HAP-1 (cell line): Measurements from ENCODE around the gene PCYT1B.

ENCODE experiments used
- DNase-seq, 2 experiments: peaks; one replicate each; pipeline ENCODE4 v3.0.0-alpha.2; 2016 to 2020; ENCODE audit warnings: low spot score in 2 of 2
- H3K27me3 ChIP-seq: fragments of 250-450 bp; sonication (Bioruptor Pico); 2 replicates; pipeline ENCODE4 v1.5.1; 2020; ENCODE audit warnings: low read depth, mild to moderate bottlenecking, moderate library complexity
- H3K36me3 ChIP-seq: fragments of 250-450 bp; sonication (Bioruptor Pico); replicated peaks from 2 replicates; pipeline ENCODE4 v1.5.1; 2020; ENCODE audit warnings: mild to moderate bottlenecking
- H3K4me1 ChIP-seq: fragments of 250-450 bp; sonication (Bioruptor Pico); 2 replicates; pipeline ENCODE4 v1.5.1; 2020; ENCODE audit warnings: mild to moderate bottlenecking
- H3K4me3 ChIP-seq: fragments of 250-450 bp; sonication (Bioruptor Pico); 2 replicates; pipeline ENCODE4 v1.5.1; 2020; ENCODE audit warnings: mild to moderate bottlenecking, moderate library complexity
- H3K9me3 ChIP-seq: fragments of 250-450 bp; sonication (Bioruptor Pico); 2 replicates; pipeline ENCODE4 v1.5.1; 2020; ENCODE audit warnings: mild to moderate bottlenecking, moderate library complexity
- in situ Hi-C: fragments of 300-500 bp; cut with MboI; formaldehyde crosslinking; loops from 3 replicates; pipeline ENCODE4 v1.14.3; 2020; ENCODE audit warnings: low sequenced_read_pairs, inconsistent platforms, mixed read lengths

PCYT1B gene

GRCh38 chrX:24647257-24648058, at the start of gene PCYT1B:
TSS of gene PCYT1B (minus strand) at chrX:24647347. CDS start at chrX:24647105, 242 bp downstream.
- no peaks in the 10 kb centered on the region for H3K9me3 ChIP-seq
- in situ Hi-C loops: no loop called here
- H3K4me3 ChIP-seq: peak within 1 kb of the TSS; percentile 16
- DNase-seq: peak; percentile 95
- no peaks in the 10 kb centered on the region for H3K27me3 ChIP-seq
- H3K36me3 ChIP-seq: no peaks in the 10 kb centered on the region
- H3K4me1 ChIP-seq: peaks cover 20% of the 10 kb centered on the region

- Histone ChIP-seq H3K4me1 (peaks cover 34% of the 10 kb centered on the region), H3K4me3 (no peak overlapping the region), H3K27me3 (no peaks in the 10 kb centered on the region), H3K9me3 (no peaks in the 10 kb centered on the region), H3K36me3 (peaks cover 36% of the 10 kb centered on the region)
- in situ Hi-C loops: no loop called here
- no peak for DNase-seq
Measured at GRCh38 chrX:24696294-24696693, 49.1 kb upstream of the PCYT1B start.

- no peak for DNase-seq
- Histone ChIP-seq H3K4me3 (peak overlapping the region; percentile 93), H3K4me1 (peaks cover 34% of the 10 kb centered on the region), H3K27me3 (no peaks in the 10 kb centered on the region), H3K36me3 (peaks cover 22% of the 10 kb centered on the region), H3K9me3 (no peaks in the 10 kb centered on the region)
- in situ Hi-C loops: no loop called here
Measured at GRCh38 chrX:24694825-24695224, 47.7 kb upstream of the PCYT1B start.

- Histone ChIP-seq H3K36me3 (peaks cover 10% of the 10 kb centered on the region), H3K27me3 (no peaks in the 10 kb centered on the region), H3K4me1 (peaks cover 34% of the 10 kb centered on the region), H3K9me3 (no peaks in the 10 kb centered on the region), H3K4me3 (peak within 1 kb of the TSS; percentile 93)
- peak; percentile 98 to 99 for DNase-seq
- in situ Hi-C loops: no loop called here
Measured at GRCh38 chrX:24693453-24694202, 46.5 kb upstream of the PCYT1B start, which contains the start of gene POLA1. TSS of gene POLA1 (plus strand) at chrX:24693918. CDS start at chrX:24693962, 44 bp downstream.

GRCh38 chrX:24692305-24692704, 45.2 kb upstream of the PCYT1B start:
- peaks cover 10% of the 10 kb centered on the region for H3K36me3 ChIP-seq
- no peak overlapping the region for H3K4me3 ChIP-seq
- no peaks in the 10 kb centered on the region for H3K9me3 ChIP-seq
- in situ Hi-C loops: no loop called here
- H3K27me3 ChIP-seq: no peaks in the 10 kb centered on the region
- H3K4me1 ChIP-seq: peaks cover 31% of the 10 kb centered on the region
- no peak for DNase-seq

GRCh38 chrX:24684048-24684447, 36.9 kb upstream of the PCYT1B start:
- DNase-seq: no peak
- in situ Hi-C loops: no loop called here
- peaks cover 7% of the 10 kb centered on the region for H3K4me1 ChIP-seq
- no peaks in the 10 kb centered on the region for H3K9me3 ChIP-seq
- H3K36me3 ChIP-seq: no peaks in the 10 kb centered on the region
- no peak overlapping the region for H3K4me3 ChIP-seq
- no peaks in the 10 kb centered on the region for H3K27me3 ChIP-seq

GRCh38 chrX:24682739-24683432, 35.7 kb upstream of the PCYT1B start:
- H3K4me1 ChIP-seq: peaks cover 7% of the 10 kb centered on the region
- in situ Hi-C loops: no loop called here
- H3K4me3 ChIP-seq: no peak overlapping the region
- no peak for DNase-seq
- no peaks in the 10 kb centered on the region for H3K9me3 ChIP-seq
- no peaks in the 10 kb centered on the region for H3K27me3 ChIP-seq
- no peaks in the 10 kb centered on the region for H3K36me3 ChIP-seq

- DNase-seq: peak; percentile 39 to 53
- no peak overlapping the region for H3K4me3 ChIP-seq
Measured at GRCh38 chrX:24676403-24677024, 29.4 kb upstream of the PCYT1B start.

GRCh38 chrX:24673424-24673823, 26.3 kb upstream of the PCYT1B start:
- no peak overlapping the region for H3K4me3 ChIP-seq
- peaks cover 20% of the 10 kb centered on the region for H3K4me1 ChIP-seq
- H3K9me3 ChIP-seq: no peaks in the 10 kb centered on the region
- in situ Hi-C loops: no loop called here
- no peaks in the 10 kb centered on the region for H3K36me3 ChIP-seq
- no peak for DNase-seq
- H3K27me3 ChIP-seq: no peaks in the 10 kb centered on the region

More at GRCh38 chrX:24676403-24677024, 29.4 kb upstream of the PCYT1B start:
- no peaks in the 10 kb centered on the region for H3K27me3 ChIP-seq
- H3K9me3 ChIP-seq: no peaks in the 10 kb centered on the region
- H3K4me1 ChIP-seq: peaks cover 17% of the 10 kb centered on the region
- in situ Hi-C loops: no loop called here
- H3K36me3 ChIP-seq: no peaks in the 10 kb centered on the region

- peaks cover 21% of the 10 kb centered on the region for H3K4me1 ChIP-seq
- H3K36me3 ChIP-seq: no peaks in the 10 kb centered on the region
- no peaks in the 10 kb centered on the region for H3K9me3 ChIP-seq
- no peaks in the 10 kb centered on the region; the same call in 1 of the 2 replicates for H3K27me3 ChIP-seq
- peak; percentile 65 to 69 for DNase-seq
- in situ Hi-C loops: no loop called here
- H3K4me3 ChIP-seq: no peak overlapping the region
Measured at GRCh38 chrX:24672701-24673190, 25.6 kb upstream of the PCYT1B start.

- no peak overlapping the region for H3K4me3 ChIP-seq
Measured at GRCh38 chrX:24668111-24668510, 21.0 kb upstream of the PCYT1B start.

GRCh38 chrX:24662352-24662751, 15.2 kb upstream of the PCYT1B start:
- Histone ChIP-seq H3K36me3 (no peaks in the 10 kb centered on the region), H3K9me3 (no peaks in the 10 kb centered on the region), H3K4me3 (no peak overlapping the region), H3K4me1 (peaks cover 28% of the 10 kb centered on the region), H3K27me3 (no peaks in the 10 kb centered on the region)
- in situ Hi-C loops: no loop called here
- DNase-seq: no peak

More at GRCh38 chrX:24668111-24668510, 21.0 kb upstream of the PCYT1B start:
- H3K36me3 ChIP-seq: no peaks in the 10 kb centered on the region
- H3K27me3 ChIP-seq: no peaks in the 10 kb centered on the region; the same call in 1 of the 2 replicates
- H3K9me3 ChIP-seq: no peaks in the 10 kb centered on the region
- H3K4me1 ChIP-seq: peaks cover 17% of the 10 kb centered on the region
- in situ Hi-C loops: no loop called here
- no peak for DNase-seq

GRCh38 chrX:24661292-24661691, 14.1 kb upstream of the PCYT1B start:
- H3K36me3 ChIP-seq: no peaks in the 10 kb centered on the region
- H3K27me3 ChIP-seq: no peaks in the 10 kb centered on the region
- in situ Hi-C loops: no loop called here
- no peak overlapping the region for H3K4me3 ChIP-seq
- no peak for DNase-seq
- peaks cover 34% of the 10 kb centered on the region for H3K4me1 ChIP-seq
- no peaks in the 10 kb centered on the region for H3K9me3 ChIP-seq
